GM18870 (cell line): ENCODE measurements around the gene TIMM44.
"Not testable (repeated sequence)": the region's sequence is repeated elsewhere in the genome, so short reads cannot be mapped to it uniquely, and the experiment has no call there.

Experiments
- ATAC-seq: cut with Tn5 transposase; IDR thresholded peaks from one replicate; pipeline ENCODE4 v1.9.1; 2021; ENCODE audit warnings: moderate library complexity; ENCODE audit not compliant: unreplicated experiment

Gene TIMM44

DNA sequence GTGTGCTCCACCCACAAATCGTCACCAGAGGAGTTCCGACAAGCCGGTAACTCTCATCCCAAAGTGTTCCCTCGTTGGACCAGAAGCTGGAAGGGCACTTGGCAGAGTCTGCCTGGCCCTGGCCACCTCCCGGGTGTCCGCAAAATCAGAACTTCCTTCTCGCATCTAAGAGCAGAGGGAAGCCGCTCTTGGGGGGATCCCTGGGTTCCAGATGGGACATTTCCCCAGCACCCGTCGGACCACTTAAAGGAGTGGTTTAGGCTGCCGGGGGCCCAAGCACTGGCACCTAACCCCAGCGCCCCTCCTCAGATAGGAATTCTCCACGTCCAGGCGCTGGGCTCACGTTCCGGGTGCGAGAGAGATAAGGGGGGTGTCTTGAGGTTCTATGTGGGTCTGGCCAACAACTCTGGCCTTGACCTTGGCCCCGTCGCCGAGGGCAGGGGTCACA is 40.6 kb downstream of the TIMM44 start:
- no peak for ATAC-seq

DNA sequence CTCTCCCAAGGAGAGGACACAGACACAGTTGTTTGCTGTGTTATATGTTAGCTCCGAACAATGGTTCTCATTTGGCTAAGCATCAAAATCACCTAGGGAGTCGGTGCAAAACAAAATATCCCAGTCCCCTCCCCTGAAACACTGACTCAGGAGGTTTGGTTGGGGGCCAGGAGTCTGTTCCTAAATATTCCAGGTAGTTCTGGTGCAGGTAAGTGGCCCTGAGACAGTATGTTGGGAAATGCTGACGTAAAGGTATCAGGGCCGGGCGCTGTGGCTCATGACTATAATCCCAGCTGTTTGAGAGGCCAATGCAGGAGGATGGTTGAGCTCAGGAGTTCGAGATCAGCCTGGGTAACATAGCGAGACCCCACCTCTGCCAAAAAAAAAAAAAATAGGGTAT is 42.1 kb downstream of the TIMM44 start:
- no peak for ATAC-seq

GRCh38 chr19:7900931-7901330 is 42.5 kb downstream of the TIMM44 start:
- no peak for ATAC-seq

DNA sequence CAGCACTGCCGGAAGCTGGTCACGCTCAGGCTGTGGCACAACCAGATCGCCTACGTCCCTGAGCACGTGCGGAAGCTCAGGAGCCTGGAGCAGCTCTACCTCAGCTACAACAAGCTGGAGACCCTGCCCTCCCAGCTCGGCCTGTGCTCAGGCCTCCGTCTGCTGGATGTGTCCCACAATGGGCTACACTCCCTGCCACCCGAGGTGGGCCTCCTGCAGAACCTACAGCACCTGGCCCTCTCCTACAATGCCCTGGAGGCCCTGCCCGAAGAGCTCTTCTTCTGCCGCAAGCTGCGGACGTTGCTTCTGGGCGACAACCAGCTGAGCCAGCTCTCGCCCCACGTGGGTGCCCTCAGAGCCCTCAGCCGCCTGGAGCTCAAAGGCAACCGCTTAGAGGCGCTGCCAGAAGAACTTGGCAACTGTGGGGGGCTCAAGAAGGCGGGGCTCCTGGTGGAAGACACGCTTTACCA is 43.0 kb downstream of the TIMM44 start:
- no peak for ATAC-seq

DNA sequence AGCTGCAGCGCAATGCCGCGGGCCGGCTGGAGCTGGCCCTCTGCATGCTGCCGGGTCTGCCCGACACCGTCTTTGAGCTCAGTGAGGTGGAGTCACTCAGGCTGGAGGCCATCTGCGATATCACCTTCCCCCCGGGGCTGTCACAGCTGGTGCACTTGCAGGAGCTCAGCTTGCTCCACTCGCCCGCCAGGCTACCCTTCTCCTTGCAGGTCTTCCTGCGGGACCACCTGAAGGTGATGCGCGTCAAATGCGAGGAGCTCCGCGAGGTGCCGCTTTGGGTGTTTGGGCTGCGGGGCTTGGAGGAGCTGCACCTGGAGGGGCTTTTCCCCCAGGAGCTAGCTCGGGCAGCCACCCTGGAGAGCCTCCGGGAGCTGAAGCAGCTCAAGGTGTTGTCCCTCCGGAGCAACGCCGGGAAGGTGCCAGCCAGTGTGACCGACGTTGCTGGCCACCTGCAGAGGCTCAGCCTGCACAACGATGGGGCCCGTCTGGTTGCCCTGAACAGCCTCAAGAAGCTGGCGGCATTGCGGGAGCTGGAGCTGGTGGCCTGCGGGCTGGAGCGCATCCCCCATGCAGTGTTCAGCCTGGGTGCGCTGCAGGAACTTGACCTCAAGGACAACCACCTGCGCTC is 43.6 kb downstream of the TIMM44 start:
- no peak for ATAC-seq

GRCh38 chr19:7898967-7899366 is 44.5 kb downstream of the TIMM44 start:
- ATAC-seq = no peak

DNA sequence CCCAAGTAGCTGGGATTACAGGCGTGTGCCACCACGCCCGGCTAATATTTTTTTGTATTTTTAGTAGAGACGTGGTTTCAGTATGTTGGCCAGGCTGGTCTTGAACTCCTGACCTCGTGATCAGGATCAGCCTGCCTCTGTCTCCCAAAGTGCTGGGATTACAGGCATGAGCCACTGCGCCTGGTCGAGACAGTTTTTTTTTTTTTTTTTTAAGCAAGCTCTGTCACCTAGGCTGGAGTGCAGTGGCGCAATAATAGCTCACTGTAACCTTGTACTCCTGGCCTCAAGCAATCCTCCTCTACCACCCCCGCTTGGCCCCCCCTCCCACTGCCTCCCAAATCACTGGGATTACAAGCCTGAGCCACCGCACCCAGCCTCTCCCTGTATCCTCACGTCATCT is 46.2 kb downstream of the TIMM44 start:
- ATAC-seq = no peak

GRCh38 chr19:7895565-7895964 is 47.9 kb downstream of the TIMM44 start:
- no peak for ATAC-seq

DNA sequence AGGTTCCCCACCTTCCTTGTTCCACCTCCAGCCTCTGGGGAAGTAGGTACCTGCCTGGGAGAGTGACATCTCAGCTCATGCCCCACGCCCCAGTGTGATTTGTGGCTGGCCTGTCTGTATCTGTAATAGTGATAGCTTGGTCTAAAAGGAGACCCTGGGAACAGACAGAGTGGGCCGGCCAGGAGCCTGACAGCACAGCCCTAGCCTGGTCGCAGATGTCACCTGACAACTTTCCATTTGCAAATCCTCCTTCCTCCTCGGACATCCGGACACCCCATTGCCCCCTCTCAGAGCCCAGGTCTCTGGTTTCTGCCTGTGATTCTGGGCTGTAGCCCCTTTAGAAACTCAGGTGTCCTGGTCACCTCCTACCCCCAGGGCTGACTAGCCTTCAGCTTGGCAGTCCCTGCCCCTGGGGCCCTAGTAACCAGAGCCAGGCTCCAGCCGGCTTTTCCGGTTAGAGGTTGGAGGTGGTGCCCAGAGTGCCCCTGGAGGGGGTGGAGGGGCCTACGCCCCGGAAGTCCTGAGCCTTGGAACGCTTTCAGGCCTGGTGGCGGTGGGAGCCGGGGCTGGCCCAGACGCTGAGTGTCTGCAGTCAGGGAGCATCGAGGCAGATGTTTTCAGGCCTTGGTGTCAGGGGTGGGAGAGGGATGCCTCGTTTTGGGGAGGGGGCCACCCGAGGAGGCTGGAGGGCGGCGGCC is 48.7 kb downstream of the TIMM44 start:
- ATAC-seq = no peak

- not testable (repeated sequence) for ATAC-seq
Observed at GRCh38 chr19:7893362-7894101, 49.9 kb downstream of the TIMM44 start.

DNA sequence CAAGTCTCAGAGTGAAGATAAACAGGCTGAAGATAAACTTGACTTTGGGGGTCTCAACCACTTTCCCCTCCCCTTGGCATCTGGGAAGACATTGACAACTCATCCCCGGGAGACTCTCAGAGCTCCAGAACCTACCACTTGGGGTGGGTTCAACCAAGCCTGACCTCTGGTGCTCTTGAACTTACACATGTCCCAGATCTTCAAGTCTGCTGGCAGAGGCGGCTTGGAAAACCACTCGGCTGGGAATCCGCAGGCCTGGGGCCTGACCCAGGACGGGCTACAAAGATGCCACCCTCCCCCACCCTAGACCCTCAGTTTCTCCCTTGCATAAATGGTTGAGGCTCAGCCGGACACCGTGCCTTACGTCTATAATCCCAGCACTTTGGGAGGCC is 54.6 kb downstream of the TIMM44 start:
- ATAC-seq = no peak

DNA sequence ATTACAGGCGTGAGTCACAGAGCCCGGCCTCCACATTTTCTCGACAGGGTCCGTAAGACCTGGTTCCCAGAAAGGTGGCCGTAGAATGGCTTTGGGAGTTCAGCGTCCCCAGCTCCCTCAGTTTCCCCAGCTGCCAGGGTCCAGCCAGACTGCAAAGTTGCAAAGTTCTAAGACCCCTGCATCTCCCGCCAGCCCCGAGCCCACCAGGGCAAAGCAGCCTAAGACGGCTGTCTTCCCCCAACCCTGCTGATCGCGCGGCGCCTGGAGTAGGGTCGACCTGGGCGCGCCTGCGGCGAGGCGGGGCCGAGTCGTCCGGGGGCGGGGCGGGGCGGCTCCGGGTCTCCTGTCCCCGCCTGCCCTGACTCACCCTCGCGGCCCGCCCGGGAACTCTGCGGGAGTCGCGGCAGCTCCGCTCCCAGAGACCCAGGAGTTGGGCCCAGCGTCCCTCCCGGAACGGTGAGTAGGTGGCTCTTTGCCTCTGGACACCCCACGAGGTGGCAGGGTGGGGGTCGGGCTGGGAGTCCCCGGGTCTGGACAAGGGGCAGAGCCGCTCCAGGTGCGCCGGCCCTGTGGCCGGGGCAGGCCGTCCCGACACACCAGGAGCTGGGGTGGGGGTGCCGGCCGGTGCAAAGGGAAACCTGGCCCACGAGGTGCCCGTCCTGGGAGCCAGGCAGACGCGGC is 55.2 kb downstream of the TIMM44 start, which contains the start of gene LRRC8E:
TSS of gene LRRC8E (plus strand) at position 366 of the 681 bp plus-strand sequence. CDS start 7,094 bp downstream, outside the sequence.
- no peak for ATAC-seq

- ATAC-seq = no peak
Observed at GRCh38 chr19:7887408-7888144, 55.9 kb downstream of the TIMM44 start.

DNA sequence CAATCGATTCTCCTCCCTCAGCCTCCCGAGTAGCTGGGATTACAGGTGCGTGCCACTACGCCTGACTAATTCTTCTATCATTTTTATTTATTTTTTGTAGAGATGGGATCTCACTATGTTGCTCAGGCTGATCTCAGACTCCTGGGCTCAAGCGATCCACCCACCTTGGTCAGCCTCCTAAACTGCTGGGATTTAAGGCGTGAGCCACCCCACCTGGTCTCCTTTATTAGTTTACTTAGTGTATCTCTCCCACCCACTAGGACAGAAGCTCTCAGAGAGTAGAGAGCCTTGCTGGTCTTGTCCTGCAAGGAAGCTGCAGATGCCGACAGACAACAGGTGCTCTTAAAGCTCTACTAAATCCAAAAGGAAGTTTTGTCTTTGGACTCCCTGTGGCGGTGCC is 57.6 kb downstream of the TIMM44 start:
- ATAC-seq = no peak

GRCh38 chr19:7883796-7884570 is 59.5 kb downstream of the TIMM44 start:
- no peak for ATAC-seq

- ATAC-seq = no peak
Observed at GRCh38 chr19:7883105-7883504, 60.4 kb downstream of the TIMM44 start.

DNA sequence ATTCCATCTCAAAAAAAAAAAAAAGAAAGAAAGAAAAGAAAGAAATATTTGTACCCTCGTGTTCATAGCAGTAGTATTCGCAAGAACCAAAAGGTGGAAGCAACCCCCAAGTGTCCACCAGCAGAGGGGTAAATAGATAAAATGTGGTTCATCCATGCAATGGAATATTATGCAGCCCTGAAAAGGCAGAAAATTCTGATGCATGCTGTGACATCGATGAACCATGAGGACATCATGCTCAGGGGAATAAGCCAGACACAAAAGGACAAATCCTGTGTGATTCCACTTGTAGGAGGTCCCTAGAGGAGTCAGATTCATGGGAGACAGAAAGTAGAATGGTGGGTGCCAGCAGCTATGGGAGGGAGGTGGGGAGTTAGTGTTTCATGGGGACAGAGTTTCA is 61.6 kb downstream of the TIMM44 start:
- ATAC-seq = no peak

DNA sequence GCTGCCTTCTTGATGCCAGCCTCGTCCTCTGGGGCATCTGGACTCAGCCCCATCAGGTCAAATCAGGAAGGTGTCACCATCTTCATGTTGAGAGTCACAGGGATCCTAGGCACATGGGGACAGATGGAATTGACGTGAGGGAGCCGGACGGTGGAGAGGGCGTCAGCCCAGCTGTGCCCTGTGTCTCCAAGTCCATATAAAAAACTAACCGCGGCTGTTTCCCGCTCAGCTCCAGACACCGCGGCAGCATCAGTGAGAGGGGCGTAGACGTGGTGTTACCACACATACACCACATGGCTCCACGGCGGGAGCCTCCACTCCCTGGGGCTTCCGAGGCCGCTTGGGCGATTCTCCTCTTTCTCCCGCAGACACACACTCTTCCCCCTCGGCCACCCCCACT is 63.6 kb downstream of the TIMM44 start:
- no peak for ATAC-seq

- no peak for ATAC-seq
Observed at GRCh38 chr19:7879111-7879807, 64.2 kb downstream of the TIMM44 start.
